Loucy (cell line): ENCODE results near the gene TCF7L2.

ENCODE experiments used
- H2AFZ ChIP-seq: fragments of 200-600 bp; sonication (generic); 2 replicates; pipeline ENCODE4 v1.6.0; 2016; ENCODE audit warnings: antibody characterized with exemption, mild to moderate bottlenecking, low read length, moderate library complexity
- H3F3A ChIP-seq: fragments of 200-600 bp; 2 replicates; pipeline ENCODE4 v1.6.0; 2016; ENCODE audit warnings: antibody characterized with exemption, low read depth, mild to moderate bottlenecking
- H3K27me3 ChIP-seq: fragments of 200-600 bp; sonication (generic); 2 replicates; pipeline ENCODE4 v1.6.1; 2014; ENCODE audit warnings: low read length, mild to moderate bottlenecking; ENCODE audit not compliant: insufficient read depth, poor library complexity, severe bottlenecking
- H3K36me3 ChIP-seq: fragments of 200-600 bp; sonication (generic); 2 replicates; pipeline ENCODE4 v1.6.1; 2016; ENCODE audit warnings: low read length; ENCODE audit not compliant: insufficient read depth
- H3K4me1 ChIP-seq: fragments of 200-600 bp; sonication (generic); 2 replicates; pipeline ENCODE4 v1.5.1; 2014; ENCODE audit warnings: low read length, mild to moderate bottlenecking; ENCODE audit not compliant: insufficient read depth, poor library complexity, severe bottlenecking
- H3K4me2 ChIP-seq: fragments of 200-600 bp; sonication (generic); 2 replicates; pipeline ENCODE4 v1.6.0; 2014; ENCODE audit warnings: antibody characterized with exemption, low read length, low read depth, mild to moderate bottlenecking; ENCODE audit not compliant: poor library complexity, severe bottlenecking
- H3K4me3 ChIP-seq: fragments of 200-600 bp; sonication (generic); 2 replicates; pipeline ENCODE4 v1.5.1; 2014; ENCODE audit warnings: low read length, mild to moderate bottlenecking, mixed read lengths; ENCODE audit not compliant: poor library complexity, severe bottlenecking
- H3K79me2 ChIP-seq: fragments of 200-600 bp; sonication (generic); 2 replicates; pipeline ENCODE4 v1.6.1; 2014; ENCODE audit warnings: low read length; ENCODE audit not compliant: insufficient read depth
- H3K9ac ChIP-seq: fragments of 200-600 bp; sonication (generic); 2 replicates; pipeline ENCODE4 v1.6.0; 2014; ENCODE audit warnings: mild to moderate bottlenecking, low read depth, low read length, moderate library complexity; ENCODE audit not compliant: poor library complexity, severe bottlenecking
- H3K9me2 ChIP-seq: fragments of 200-600 bp; sonication (generic); replicated peaks from 2 replicates; pipeline ENCODE4 v1.6.1; 2016; ENCODE audit warnings: low read depth, low read length, mixed read lengths
- H3K9me3 ChIP-seq: fragments of 200-600 bp; sonication (generic); 2 replicates; pipeline ENCODE4 v1.6.1; 2014; ENCODE audit warnings: mild to moderate bottlenecking, antibody characterized with exemption, low read length, low read depth; ENCODE audit not compliant: insufficient read depth
- H4K20me1 ChIP-seq: fragments of 200-600 bp; sonication (generic); 2 replicates; pipeline ENCODE4 v1.6.0; 2014; ENCODE audit warnings: antibody characterized with exemption, low read length, mild to moderate bottlenecking; ENCODE audit not compliant: insufficient read depth, poor library complexity, severe bottlenecking
- CTCF ChIP-seq: fragments of 200-600 bp; sonication (generic); conservative IDR thresholded peaks from 2 replicates; pipeline ENCODE4 v1.5.1; 2014; ENCODE audit warnings: mild to moderate bottlenecking, antibody characterized with exemption, low read length
- EZH2phosphoT487 ChIP-seq: fragments of 200-600 bp; IDR thresholded peaks from 2 replicates; pipeline ENCODE4 v1.6.1; 2018; ENCODE audit warnings: antibody characterized with exemption, mild to moderate bottlenecking, moderate library complexity, borderline replicate concordance

The TCF7L2 gene

GRCh38 chr10:113153493-113154102, 203.6 kb downstream of the TCF7L2 start:
- no peak for TF ChIP-seq EZH2phosphoT487
- no peak for TF ChIP-seq CTCF
- H3K9ac ChIP-seq = no peak overlapping the region
- no peaks in the 10 kb centered on the region for H3F3A ChIP-seq
- H3K79me2 ChIP-seq = no peaks in the 10 kb centered on the region
- no peaks in the 10 kb centered on the region for H4K20me1 ChIP-seq
- peaks cover 51% of the 10 kb centered on the region; the same call in 1 of the 2 replicates for H3K36me3 ChIP-seq
- no peaks in the 10 kb centered on the region for H3K9me2 ChIP-seq
- H3K4me1 ChIP-seq = no peaks in the 10 kb centered on the region
- no peak overlapping the region for H2AFZ ChIP-seq
- no peaks in the 10 kb centered on the region for H3K27me3 ChIP-seq
- H3K9me3 ChIP-seq = no peaks in the 10 kb centered on the region
- no peak overlapping the region for H3K4me3 ChIP-seq
- H3K4me2 ChIP-seq = no peak overlapping the region

- peaks cover 25% of the 10 kb centered on the region; the same call in 1 of the 2 replicates for H3K36me3 ChIP-seq
- H2AFZ ChIP-seq = no peak overlapping the region
- peaks cover 18% of the 10 kb centered on the region for H3K4me1 ChIP-seq
- no peaks in the 10 kb centered on the region for H3K79me2 ChIP-seq
- no peak overlapping the region for H3K4me3 ChIP-seq
- no peak for TF ChIP-seq EZH2phosphoT487
- TF ChIP-seq CTCF = no peak
- no peak overlapping the region for H3K4me2 ChIP-seq
- H3K9me2 ChIP-seq = no peaks in the 10 kb centered on the region
- no peaks in the 10 kb centered on the region for H4K20me1 ChIP-seq
- H3K27me3 ChIP-seq = no peaks in the 10 kb centered on the region
- no peak overlapping the region for H3K9ac ChIP-seq
- H3K9me3 ChIP-seq = no peaks in the 10 kb centered on the region
- no peaks in the 10 kb centered on the region for H3F3A ChIP-seq
Observed at GRCh38 chr10:113157441-113157840, 207.4 kb downstream of the TCF7L2 start.

- Histone ChIP-seq H3K9me3 (no peaks in the 10 kb centered on the region), H3K4me1 (peaks cover 25% of the 10 kb centered on the region), H2AFZ (no peak overlapping the region), H3K9ac (no peak overlapping the region), H3F3A (no peaks in the 10 kb centered on the region), H4K20me1 (no peaks in the 10 kb centered on the region), H3K4me2 (no peak overlapping the region), H3K79me2 (no peaks in the 10 kb centered on the region), H3K9me2 (no peaks in the 10 kb centered on the region), H3K4me3 (no peak overlapping the region), H3K27me3 (no peaks in the 10 kb centered on the region), H3K36me3 (peaks cover 18% of the 10 kb centered on the region; the same call in 1 of the 2 replicates)
- TF ChIP-seq CTCF (no peak), EZH2phosphoT487 (no peak)
Observed at GRCh38 chr10:113158183-113158582, 208.1 kb downstream of the TCF7L2 start.
